Measurements from ENCODE around the gene TJP2. TPM values are rescaled to one million over a fixed set of nuclear protein-coding genes. Genes with fewer than 3 reads are reported as not detected.

The TJP2 gene
- total and polyA plus RNA-seq, 10 of the 15 experiments (the other 5 are each of a cell fraction or from before 2014, with no cell fraction given), result 6.4 to 59.9 (median 29.7) TPM

DNA sequence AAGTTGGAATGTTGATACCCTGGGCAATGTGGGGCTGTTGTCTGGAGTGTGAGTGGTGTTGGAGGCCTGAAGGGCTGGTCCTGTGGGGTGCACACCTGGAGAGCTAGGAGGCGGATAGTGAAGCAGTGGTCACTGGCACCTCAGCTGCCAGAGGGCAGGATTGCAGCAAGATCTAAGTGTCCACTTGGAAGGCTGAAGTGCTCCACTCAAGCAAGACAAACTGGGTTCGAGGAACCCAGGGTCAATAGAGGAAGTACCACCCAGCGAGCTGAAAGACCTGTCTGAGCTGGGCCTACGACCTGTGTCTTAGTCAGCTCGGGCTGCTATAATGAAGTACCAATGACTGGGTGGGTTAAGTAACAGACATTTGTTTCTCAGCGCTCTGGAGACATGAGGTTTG, 39.7 kb upstream of the TJP2 start (continued):
- TF ChIP-seq, protein P1, sequence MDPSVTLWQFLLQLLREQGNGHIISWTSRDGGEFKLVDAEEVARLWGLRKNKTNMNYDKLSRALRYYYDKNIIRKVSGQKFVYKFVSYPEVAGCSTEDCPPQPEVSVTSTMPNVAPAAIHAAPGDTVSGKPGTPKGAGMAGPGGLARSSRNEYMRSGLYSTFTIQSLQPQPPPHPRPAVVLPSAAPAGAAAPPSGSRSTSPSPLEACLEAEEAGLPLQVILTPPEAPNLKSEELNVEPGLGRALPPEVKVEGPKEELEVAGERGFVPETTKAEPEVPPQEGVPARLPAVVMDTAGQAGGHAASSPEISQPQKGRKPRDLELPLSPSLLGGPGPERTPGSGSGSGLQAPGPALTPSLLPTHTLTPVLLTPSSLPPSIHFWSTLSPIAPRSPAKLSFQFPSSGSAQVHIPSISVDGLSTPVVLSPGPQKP (IDR thresholded peaks at IDR 0.05; ENCODE audit: low read depth, low read length), result no peak
- TF ChIP-seq, protein P2, sequence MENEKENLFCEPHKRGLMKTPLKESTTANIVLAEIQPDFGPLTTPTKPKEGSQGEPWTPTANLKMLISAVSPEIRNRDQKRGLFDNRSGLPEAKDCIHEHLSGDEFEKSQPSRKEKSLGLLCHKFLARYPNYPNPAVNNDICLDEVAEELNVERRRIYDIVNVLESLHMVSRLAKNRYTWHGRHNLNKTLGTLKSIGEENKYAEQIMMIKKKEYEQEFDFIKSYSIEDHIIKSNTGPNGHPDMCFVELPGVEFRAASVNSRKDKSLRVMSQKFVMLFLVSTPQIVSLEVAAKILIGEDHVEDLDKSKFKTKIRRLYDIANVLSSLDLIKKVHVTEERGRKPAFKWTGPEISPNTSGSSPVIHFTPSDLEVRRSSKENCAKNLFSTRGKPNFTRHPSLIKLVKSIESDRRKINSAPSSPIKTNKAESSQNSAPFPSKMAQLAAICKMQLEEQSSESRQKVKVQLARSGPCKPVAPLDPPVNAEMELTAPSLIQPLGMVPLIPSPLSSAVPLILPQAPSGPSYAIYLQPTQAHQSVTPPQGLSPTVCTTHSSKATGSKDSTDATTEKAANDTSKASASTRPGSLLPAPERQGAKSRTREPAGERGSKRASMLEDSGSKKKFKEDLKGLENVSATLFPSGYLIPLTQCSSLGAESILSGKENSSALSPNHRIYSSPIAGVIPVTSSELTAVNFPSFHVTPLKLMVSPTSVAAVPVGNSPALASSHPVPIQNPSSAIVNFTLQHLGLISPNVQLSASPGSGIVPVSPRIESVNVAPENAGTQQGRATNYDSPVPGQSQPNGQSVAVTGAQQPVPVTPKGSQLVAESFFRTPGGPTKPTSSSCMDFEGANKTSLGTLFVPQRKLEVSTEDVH (IDR thresholded peaks at IDR 0.05; ENCODE audit: low read depth, partially characterized antibody), result no peak

DNA sequence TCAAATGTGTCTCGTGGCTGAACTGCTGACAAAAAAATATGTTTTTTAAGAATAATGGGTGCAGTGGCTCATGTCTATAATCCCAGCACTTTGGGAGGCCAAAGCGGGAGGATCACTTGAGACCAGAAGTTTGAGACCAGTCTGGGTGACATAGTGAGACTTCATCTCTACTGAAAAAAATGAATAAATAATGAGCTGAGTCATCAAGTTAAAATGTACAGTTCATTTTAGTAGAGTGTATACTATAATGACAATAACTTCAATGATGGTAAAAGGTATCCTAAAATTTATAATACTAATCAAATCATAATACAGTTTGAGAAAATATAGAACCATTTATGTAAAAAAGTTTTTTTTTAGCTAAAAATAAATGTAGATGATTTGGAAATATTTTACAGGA, 37.9 kb upstream of the TJP2 start:
- Histone ChIP-seq H3K27ac (ENCODE audit: control insufficient read depth, insufficient read depth) (no peak overlapping the region), H3K9me3 (replicated peaks; ENCODE audit: control insufficient read depth, insufficient read depth, low read length) (no peaks in the 10 kb centered on the region), H3K79me2 (ENCODE audit: control insufficient read depth, insufficient read depth, low read length) (no peaks in the 10 kb centered on the region), H3K9ac (ENCODE audit: control insufficient read depth, insufficient read depth, low read length) (no peak overlapping the region), H4K20me1 (ENCODE audit: control insufficient read depth, insufficient read depth) (no peaks in the 10 kb centered on the region), H3K36me3 (ENCODE audit: control insufficient read depth in 2 of 2, insufficient read depth in 2 of 2, low read length in 1 of 2) (no peaks in the 10 kb centered on the region), H2AFZ (ENCODE audit: control insufficient read depth, low read depth, low read length) (no peak overlapping the region), H3K4me2 (ENCODE audit: control insufficient read depth, insufficient read depth) (no peak overlapping the region), H3K4me3 (no peak overlapping the region), H3K27me3 (replicated peaks in 1 of 2; ENCODE audit: control insufficient read depth in 2 of 2, insufficient read depth in 2 of 2, low read length in 1 of 2) (no peaks in the 10 kb centered on the region; a peak in 2 of 4 replicates), H3K4me1 (ENCODE audit: control insufficient read depth, insufficient read depth, low read length) (no peaks in the 10 kb centered on the region)
- BruUV-seq (replicated peaks), result no TSS peak
- 25% methylated on average over 2 of the region's 2 CpGs for WGBS (ENCODE audit: insufficient coverage, insufficient replicate concordance, low lambda C conversion rate, missing lambda C conversion rate)
- in situ Hi-C loops (cut with MboI) (no loop called here), intact Hi-C loops (cut with micrococcal nuclease; ENCODE audit: unreplicated experiment) (no loop called here)
- ATAC-seq, result no peak
- SMC1A ChIA-PET (ENCODE audit: uncharacterized antibody, unreplicated experiment), result interaction anchor here (0.6 to 1.3 kb wide), 2 partner anchors 10 to 100 kb away, joined by 3 read pairs; partner anchors contain the start of gene FXN
- RAD21 ChIA-PET (ENCODE audit: unreplicated experiment), result no interaction called here
- POLR2A ChIA-PET, result no interaction called here
- CTCF ChIA-PET, result interaction anchor here (1.5 kb wide), 1 partner anchor 49 kb away, joined by 4 read pairs; no protein-coding TSS in a partner anchor
- TF ChIP-seq IRF4 (IDR thresholded peaks at IDR 0.05; ENCODE audit: low read depth, low read length) (no peak), SREBF2 (IDR thresholded peaks at IDR 0.05; ENCODE audit: low read length) (no peak), RELA (IDR thresholded peaks at IDR 0.05; ENCODE audit: borderline replicate concordance, partially characterized antibody) (no peak)
- TF ChIP-seq, protein P3, sequence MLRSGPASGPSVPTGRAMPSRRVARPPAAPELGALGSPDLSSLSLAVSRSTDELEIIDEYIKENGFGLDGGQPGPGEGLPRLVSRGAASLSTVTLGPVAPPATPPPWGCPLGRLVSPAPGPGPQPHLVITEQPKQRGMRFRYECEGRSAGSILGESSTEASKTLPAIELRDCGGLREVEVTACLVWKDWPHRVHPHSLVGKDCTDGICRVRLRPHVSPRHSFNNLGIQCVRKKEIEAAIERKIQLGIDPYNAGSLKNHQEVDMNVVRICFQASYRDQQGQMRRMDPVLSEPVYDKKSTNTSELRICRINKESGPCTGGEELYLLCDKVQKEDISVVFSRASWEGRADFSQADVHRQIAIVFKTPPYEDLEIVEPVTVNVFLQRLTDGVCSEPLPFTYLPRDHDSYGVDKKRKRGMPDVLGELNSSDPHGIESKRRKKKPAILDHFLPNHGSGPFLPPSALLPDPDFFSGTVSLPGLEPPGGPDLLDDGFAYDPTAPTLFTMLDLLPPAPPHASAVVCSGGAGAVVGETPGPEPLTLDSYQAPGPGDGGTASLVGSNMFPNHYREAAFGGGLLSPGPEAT (IDR thresholded peaks at IDR 0.05; ENCODE audit: low read depth), result no peak
- DNase-seq (ENCODE audit: low read depth, low spot score), result no peak
- FAIRE-seq, result no peak

Data from GM12878 (cell line).